ENCODE results near the gene DLG2. TPM values are rescaled to one million over a fixed set of nuclear protein-coding genes. Genes with fewer than 3 reads are reported as not detected.

Gene DLG2
- total and polyA plus RNA-seq, 2 of the 8 experiments (the other 6 are each of a cell fraction or from before 2014, with no cell fraction given), result 1.7 to 14.3 TPM

DNA sequence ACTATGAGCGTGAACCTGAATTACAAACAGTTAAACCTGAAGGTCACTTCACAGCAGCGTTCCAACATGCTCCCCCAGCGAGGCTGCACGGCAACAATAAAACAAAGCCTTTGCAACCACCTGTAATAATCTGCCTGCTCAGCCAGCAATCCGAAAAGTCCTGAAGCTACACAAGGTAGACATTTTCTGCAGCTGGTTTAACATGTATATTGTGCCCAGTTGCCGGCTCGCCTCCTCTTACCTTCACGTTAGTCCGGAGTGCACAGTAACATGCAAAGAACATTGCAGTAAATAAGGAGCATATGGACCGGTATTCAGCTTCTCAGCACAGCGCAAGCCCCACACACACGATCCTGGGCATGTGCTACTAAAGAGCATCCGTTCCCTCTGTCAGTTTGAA lies 704.3 kb downstream of the DLG2 start:
- TF ChIP-seq RBBP5 (IDR thresholded peaks at IDR 0.05; ENCODE audit: borderline replicate concordance, low read depth, low read length) (no peak), SAP30 (IDR thresholded peaks at IDR 0.05; ENCODE audit: insufficient read depth, insufficient replicate concordance, low read length) (no peak), TEAD4 (IDR thresholded peaks at IDR 0.05; ENCODE audit: low read depth, low read length) (no peak), SP4 (IDR thresholded peaks at IDR 0.05; ENCODE audit: low read length) (no peak), KDM4A (IDR thresholded peaks at IDR 0.05; ENCODE audit: low read depth, low read length, severe bottlenecking) (no peak), GABPA (IDR thresholded peaks at IDR 0.05; ENCODE audit: borderline replicate concordance, insufficient read depth, low read length) (no peak), TCF12 (IDR thresholded peaks at IDR 0.05; ENCODE audit: low read depth, low read length) (no peak), SRF (IDR thresholded peaks at IDR 0.05; ENCODE audit: low read depth, low read length) (no peak), ZNF274 (IDR thresholded peaks at IDR 0.05; ENCODE audit: borderline replicate concordance, extremely low read depth, low read length) (no peak), NRF1 (IDR thresholded peaks at IDR 0.05; ENCODE audit: low read depth, low read length) (no peak), BACH1 (IDR thresholded peaks at IDR 0.05; ENCODE audit: low read length) (no peak), GTF2F1 (IDR thresholded peaks at IDR 0.05; ENCODE audit: borderline replicate concordance, low read depth, low read length) (no peak), EZH2 (IDR thresholded peaks at IDR 0.05; ENCODE audit: low read depth, low read length, severe bottlenecking) (no peak), CTBP2 (IDR thresholded peaks at IDR 0.05; ENCODE audit: borderline replicate concordance, insufficient read depth, insufficient read length, low read length) (no peak)
- no peak overlapping the region for H2BK20ac ChIP-seq (ENCODE audit: low read length)
- peak overlapping the region; percentile 63 for H2BK12ac ChIP-seq (ENCODE audit: low read depth, low read length)
- DNase-seq (ENCODE audit: low read depth in 1 of 2, low spot score in 2 of 2), result no peak
- no peak overlapping the region for H3K18ac ChIP-seq (ENCODE audit: extremely low read depth, low read length)
- H4K5ac ChIP-seq (ENCODE audit: insufficient read length, low read depth, low read length), result no peak overlapping the region
- no peak overlapping the region for H4K91ac ChIP-seq (replicated peaks; ENCODE audit: insufficient read length, low read length)
- no peak overlapping the region for H2BK5ac ChIP-seq (ENCODE audit: low read depth, low read length)
- H3K9ac ChIP-seq (replicated peaks in 1 of 4; ENCODE audit: extremely low read depth in 1 of 4, low read depth in 3 of 4, low read length in 3 of 4), result no peak overlapping the region; a peak in 1 of 7 replicates
- H3K4ac ChIP-seq (replicated peaks; ENCODE audit: insufficient read length, low read depth, low read length), result no peak overlapping the region
- FAIRE-seq, result no peak
- H3K79me2 ChIP-seq (ENCODE audit: control insufficient read depth in 1 of 2, insufficient read depth in 2 of 2, low read length in 2 of 2), result no peaks in the 10 kb centered on the region
- no peak overlapping the region for H2BK15ac ChIP-seq (ENCODE audit: low read length)
- peak overlapping the region; percentile 62 to 80 for H3K4me2 ChIP-seq (ENCODE audit: insufficient read depth in 1 of 2, low read depth in 2 of 2, low read length in 2 of 2)
- CTCF ChIA-PET (ENCODE audit: partially characterized antibody), result interaction anchor here (0.6 to 6.0 kb wide), 5 partner anchors 23 to 525 kb away, joined by 3 to 33 read pairs (median 4); no protein-coding TSS in a partner anchor
- H2AFZ ChIP-seq (ENCODE audit: low read length), result 0 out of 2 replicates have a peak overlapping the region, but pooled peaks have one; percentile 7
- H3K4me3 ChIP-seq (ENCODE audit: extremely low read depth in 1 of 4, insufficient read depth in 2 of 4, low read depth in 3 of 4, low read length in 4 of 4), result peak overlapping the region in 3 of 4 experiments; percentile 4 to 42 (median 19); a peak in 5 of 8 replicates
- H3K27me3 ChIP-seq (replicated peaks in 1 of 4; ENCODE audit: control insufficient read depth in 3 of 4, extremely low read depth in 1 of 4, insufficient read depth in 3 of 4, low read length in 3 of 4), result no peaks in the 10 kb centered on the region
- no peaks in the 10 kb centered on the region for H3K23me2 ChIP-seq (ENCODE audit: low read depth, low read length)
- no peaks in the 10 kb centered on the region for H3K36me3 ChIP-seq (ENCODE audit: control insufficient read depth in 2 of 4, insufficient read depth in 4 of 4, low read length in 3 of 4)
- POLR2A ChIA-PET (ENCODE audit: partially characterized antibody), result interaction anchor here (0.6 to 1.0 kb wide), 2 partner anchors 8 to 104 kb away, joined by 3 read pairs; no protein-coding TSS in a partner anchor
- no peaks in the 10 kb centered on the region for H3K9me3 ChIP-seq (ENCODE audit: insufficient read depth in 2 of 2, low read depth in 1 of 2, low read length in 1 of 2)
- H3K56ac ChIP-seq (replicated peaks; ENCODE audit: insufficient read length, low read depth, low read length), result no peak overlapping the region
- H3K79me1 ChIP-seq (ENCODE audit: low read depth, low read length), result no peaks in the 10 kb centered on the region
- H3K23ac ChIP-seq (ENCODE audit: insufficient read length), result no peak overlapping the region
- no peak overlapping the region for H2BK120ac ChIP-seq (replicated peaks; ENCODE audit: low read depth, low read length)
- H4K20me1 ChIP-seq (replicated peaks in 1 of 2; ENCODE audit: control insufficient read depth in 1 of 2, insufficient read depth in 2 of 2, low read length in 2 of 2), result no peaks in the 10 kb centered on the region
- no peak overlapping the region for H3K14ac ChIP-seq (ENCODE audit: insufficient read length)
- 33% methylated on average over 13 of the region's 13 CpGs; no CpG with 5 or more reads in 1 of the 2 experiments for WGBS, 2 experiments (ENCODE audit: extremely low coverage in 1 of 2, insufficient coverage in 1 of 2, insufficient read length in 1 of 2, insufficient replicate concordance in 2 of 2, low coverage in 1 of 2, low lambda C conversion rate in 2 of 2, missing lambda C conversion rate in 1 of 2)
- no peak overlapping the region for H3K27ac ChIP-seq (ENCODE audit: low read depth, low read length)
- peaks cover 0 to 14% (median 9%) of the 10 kb centered on the region in 4 experiments; a peak in 4 of 7 replicates for H3K4me1 ChIP-seq (replicated peaks in 1 of 4; ENCODE audit: control insufficient read depth in 3 of 4, insufficient read depth in 4 of 4, low read length in 3 of 4)
- H4K8ac ChIP-seq (ENCODE audit: extremely low read depth, insufficient read depth, low read length), result no peak overlapping the region; the same call in 1 of the 2 replicates
- no peak overlapping the region for H2AK5ac ChIP-seq (ENCODE audit: low read depth, low read length)
